Measurements from ENCODE around the gene COMT.

Gene COMT

DNA sequence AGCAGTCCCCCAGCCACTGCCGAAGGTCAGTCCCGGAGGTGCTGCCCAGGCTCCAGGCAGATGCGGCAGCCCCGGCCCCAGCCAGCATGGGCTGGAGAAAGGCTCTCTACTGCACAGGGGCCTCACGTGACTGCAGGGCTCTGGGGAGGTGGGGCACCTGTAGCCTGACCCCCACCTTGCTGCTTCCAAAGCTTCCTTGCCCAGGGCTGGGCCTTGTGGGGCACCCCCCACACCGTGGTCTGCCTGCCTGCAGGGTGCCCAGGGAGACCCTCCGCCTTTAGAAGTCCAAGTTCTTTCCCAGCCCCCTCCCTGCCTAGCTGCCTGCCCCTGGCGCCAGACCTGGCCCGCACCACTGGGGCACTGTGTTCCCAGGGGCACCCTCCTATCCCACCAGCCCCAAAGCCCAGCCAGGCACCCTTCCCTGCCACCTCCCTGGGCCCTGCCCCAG lies 28.5 kb downstream of the COMT start:
- no peak for DNase-seq (ENCODE audit: low spot score)

DNA sequence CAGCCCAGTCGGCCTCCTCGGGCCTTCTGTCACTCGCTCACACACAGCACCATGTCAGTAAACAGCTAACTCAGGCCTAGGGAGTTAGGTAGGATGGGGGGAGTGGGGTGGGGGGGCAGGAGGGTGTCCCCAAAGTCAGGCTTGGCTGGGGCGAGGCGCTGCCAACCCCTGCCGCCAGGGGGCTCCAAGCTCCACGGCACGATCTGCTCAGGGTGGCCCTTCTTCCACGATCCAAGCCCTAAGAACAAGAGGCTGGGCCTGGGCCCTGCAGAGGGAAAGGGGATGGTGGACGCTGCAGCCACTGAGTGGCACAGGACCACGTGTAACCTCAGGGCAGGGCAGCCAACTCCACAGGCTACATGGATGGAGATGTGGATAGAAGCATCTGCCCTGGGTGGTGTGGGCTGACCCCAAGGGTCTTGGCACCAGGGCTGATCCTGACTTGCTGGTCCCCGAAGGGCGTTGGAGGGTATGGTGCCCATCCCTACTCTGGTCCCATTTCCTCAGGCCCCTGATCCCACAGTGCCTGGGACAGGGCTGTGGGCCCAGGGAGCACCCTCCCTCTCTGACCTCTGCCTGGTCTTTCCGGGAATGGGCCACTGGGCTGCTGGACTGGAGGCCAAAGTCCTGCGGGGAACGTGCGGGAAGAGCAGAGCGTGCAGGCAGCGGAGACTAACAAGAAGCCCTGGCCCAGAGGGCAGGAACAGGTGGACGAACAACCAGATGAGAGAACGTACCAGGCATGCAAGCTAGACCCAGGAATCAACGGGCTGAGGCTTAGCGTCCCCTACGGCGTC lies 29.1 kb downstream of the COMT start:
- peak; percentile 53 for DNase-seq (ENCODE audit: low spot score)

DNA sequence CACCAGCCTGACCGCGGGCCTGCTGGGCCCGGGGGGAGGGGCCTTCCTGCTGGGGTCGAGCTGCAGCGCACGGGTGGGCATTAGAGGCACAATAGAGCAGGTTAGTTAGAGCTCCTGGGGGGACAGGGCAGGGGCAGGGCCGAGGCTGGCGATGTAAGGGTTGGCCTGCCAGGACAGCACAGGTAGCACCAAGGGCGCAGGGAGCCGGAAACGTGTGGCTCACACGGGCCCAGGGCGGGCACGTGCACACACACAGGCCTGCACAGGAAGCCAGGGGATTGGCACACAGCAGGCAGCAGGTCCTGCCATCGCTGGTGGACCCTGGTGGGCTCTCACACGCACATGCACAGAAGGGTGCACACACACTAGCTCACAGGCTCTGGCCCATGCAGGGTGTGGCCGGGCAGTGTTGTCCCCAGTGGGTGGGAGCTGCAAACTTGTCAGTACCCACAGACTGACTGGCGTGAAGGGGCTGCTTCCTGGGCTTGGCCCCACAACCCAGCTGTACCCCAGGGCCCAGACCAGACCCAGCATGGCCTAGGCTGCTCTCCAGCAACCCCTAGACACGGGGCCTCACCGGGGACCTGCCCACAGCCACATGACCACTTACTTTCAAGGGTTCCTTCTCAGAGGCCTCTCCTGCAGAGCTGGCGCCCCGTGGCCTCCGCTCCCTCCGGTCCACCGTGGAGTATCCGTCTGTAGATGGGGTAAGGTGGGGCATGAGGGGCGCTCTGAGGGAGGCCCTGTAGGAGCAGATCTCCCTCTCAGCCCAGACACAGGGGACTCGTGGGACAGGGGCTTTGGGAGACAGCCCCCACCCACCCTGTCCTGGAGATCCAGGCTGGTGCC lies 29.9 kb downstream of the COMT start:
- no peak for DNase-seq (ENCODE audit: low spot score)

DNA sequence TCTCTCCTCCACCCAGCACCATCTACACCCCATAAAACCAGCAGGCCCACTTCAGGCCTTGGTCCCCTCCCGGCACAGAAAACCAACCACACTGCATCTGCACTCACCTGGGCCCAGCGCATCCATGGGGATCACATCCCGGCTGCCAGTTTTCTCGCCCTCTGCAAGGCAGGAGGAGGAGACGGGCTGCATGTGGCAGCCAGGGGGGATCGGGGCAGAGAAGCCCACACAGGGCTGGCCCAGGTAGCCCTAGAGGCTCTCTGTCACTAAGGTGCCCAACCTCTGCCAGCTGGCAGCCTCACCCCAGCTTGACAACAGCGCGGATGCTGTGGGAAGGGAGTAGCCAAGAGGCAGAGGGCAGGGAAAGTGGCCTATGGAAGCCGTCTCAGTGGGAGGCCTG lies 30.7 kb downstream of the COMT start:
- DNase-seq (ENCODE audit: low spot score) = no peak

DNA sequence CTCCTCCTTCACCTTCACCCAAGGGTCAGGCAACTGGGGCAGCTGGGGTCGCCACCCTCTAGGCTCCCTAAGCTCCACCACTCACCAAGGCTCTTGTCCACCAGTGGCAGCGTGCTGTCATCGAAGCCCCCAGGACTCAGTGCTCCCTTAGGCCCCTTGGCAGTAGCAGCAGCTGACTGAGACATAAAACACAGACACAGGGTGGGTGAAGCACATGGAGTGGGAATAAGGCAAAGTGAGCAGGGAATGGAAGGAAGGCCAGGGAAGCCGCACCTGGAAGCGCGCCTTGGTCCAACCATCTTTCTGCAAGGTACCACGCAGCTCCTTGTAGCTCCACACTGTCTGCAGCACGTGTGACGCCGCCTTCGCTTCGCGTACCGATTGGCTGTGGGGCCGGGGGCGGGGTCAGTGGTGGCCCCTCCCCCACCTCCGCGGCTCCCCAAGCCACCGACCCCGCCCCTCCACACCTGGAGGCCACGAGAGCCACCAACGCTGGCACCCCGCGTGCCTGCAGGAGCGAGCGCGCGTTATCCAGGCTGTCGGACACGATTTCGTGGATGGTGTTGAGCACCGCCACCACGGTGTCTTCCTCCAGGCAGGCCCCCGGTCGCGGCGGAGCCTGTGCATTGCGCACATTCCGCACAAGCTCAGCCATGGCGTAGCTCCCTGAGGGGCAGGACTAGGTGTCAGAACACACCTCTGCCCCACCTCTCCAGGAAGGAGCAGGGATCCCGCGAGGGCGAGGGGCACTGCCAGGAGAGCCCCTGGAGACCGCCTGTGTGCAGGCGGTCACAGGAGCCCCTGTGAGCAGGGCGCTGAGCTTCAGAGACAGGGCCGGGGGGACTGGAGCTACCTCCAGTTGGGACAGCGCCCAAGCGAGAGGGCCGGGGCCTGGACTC lies 31.3 kb downstream of the COMT start:
- no peak for DNase-seq (ENCODE audit: low spot score)

DNA sequence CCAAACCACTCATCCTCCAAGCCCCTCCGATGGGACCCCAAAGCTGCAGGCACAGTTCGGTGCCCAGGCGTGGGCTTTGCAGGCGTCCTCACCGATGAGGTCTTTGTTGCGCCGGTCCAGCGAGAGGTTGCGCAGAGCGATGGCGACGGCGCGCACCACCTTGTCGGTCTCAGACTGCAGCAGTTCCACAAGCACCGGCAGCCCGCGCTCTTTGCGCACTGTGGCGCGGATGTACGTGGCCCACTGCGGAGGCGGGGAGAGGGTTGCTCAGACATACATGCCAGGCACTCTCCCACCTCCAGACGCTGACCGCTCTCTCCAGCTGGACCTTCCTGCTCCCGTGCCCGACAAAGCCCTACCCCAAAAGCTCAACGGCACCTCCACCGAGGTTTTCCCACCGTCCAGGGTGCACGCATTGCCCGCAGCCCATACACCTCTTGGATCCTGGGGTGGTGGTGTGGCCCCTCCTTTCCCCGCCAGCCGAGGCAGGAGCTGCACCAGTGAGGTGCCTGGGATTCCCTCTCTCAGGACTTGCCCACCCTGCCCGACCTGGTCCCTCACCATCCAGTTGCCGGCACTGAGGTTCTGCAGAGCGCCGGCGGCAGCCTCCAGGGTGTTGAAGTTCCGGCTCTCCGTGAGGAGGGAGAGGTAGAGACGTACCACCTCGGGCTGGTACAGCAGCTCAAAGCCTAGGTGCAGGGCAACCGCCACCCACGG lies 32.1 kb downstream of the COMT start:
- DNase-seq (ENCODE audit: low spot score) = no peak

DNA sequence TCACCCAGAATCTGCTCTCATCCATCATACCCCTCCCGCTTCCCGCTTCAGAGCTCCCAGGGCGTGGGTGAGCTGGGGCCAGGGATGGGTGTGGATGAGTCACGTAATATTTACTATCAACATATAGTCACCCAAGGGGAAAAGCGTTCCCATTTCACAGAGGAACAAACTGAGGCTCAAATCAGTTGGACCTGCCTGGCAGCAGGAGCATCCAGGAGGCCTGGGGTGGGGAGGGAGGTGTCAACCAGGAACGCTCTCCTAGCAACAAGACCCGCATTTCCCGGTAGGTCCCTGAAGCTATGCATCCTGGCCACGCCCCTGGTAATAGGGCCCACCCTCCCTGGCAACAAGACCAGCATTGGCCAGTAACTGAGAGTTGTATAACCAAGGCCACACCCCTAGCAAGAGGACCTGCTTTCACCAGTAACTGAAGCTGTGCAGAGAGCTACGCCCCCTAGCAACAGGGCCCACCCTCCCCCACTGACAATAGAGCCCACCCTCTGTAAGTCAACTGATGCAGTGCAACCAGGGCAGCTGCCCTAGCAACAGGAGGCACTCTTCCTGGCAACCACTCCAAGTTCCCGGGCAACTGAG lies 32.8 kb downstream of the COMT start:
- no peak for DNase-seq (ENCODE audit: low spot score)

DNA sequence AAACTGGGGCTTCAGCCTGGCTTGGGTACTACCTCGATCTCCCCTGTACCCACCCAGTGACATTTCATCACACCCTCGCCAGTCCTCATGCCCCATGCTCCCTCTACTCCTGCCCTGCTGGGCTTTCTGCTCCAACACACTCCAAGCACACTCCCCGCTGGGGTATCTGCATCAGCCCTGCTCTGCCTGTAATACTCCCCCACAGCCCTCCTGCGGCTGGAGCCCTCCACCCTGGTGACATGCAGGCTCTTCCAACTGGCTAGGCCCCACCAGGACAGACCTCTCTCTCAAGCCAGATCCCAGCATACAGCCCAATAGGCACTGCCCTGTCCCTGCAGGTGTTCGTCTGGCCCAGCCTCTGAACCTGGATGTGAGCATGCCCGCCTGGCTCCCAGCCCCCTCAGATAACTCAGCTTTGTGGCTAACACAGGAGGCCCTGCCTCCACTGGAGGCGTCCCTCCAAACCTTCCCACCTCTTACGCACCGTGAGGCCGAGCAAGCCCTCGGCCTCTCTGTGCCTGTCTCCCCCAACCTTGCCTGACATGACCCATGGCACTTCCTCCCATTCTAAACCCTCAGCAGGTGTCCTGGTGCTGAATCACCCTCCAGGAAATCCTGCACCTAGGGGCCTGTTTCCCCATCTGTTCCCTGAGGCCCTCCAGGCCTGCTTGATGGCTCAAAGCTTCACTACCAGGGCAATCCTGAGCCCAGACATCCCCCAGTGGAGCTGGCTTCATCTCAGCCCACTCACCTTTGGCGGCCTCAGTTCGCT lies 33.5 kb downstream of the COMT start:
- no peak for DNase-seq (ENCODE audit: low spot score)

DNA sequence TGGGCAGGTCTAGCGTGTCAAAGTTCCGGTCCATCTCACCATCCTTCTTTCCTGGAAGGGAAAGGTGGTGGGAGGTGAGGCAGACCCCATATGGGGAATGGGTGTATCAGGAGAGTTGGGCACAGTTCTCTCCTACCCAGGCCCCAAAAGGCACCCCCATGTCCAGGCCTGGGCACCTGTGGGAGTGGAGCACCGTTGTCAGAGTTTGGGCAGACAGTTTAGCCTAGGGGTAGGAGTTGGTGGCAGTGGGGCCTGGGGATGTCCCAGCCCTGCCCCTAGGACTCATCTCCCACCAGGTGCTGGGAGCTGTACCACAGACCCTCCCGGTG lies 34.1 kb downstream of the COMT start:
- no peak for DNase-seq (ENCODE audit: low spot score)

DNA sequence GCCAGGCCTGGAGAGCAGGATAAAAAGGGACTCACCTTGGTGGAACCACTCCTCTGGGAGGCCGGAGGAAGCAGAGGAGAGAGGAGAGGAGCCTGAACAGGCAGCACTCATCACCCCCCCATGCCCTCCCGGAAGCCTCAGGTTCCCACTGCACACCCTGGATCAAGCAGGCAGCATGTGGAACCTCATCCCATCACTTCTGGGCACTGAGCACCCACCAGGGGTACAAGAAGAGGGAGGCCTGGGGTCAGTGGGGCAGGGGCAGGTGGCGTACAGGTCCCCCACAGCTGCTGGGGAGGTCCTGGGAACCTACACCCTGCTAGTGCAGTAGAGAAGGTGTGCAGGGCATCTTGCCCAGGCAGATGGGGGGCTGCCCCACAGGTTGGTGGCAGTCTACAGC lies 35.1 kb downstream of the COMT start:
- DNase-seq (ENCODE audit: low spot score) = no peak

DNA sequence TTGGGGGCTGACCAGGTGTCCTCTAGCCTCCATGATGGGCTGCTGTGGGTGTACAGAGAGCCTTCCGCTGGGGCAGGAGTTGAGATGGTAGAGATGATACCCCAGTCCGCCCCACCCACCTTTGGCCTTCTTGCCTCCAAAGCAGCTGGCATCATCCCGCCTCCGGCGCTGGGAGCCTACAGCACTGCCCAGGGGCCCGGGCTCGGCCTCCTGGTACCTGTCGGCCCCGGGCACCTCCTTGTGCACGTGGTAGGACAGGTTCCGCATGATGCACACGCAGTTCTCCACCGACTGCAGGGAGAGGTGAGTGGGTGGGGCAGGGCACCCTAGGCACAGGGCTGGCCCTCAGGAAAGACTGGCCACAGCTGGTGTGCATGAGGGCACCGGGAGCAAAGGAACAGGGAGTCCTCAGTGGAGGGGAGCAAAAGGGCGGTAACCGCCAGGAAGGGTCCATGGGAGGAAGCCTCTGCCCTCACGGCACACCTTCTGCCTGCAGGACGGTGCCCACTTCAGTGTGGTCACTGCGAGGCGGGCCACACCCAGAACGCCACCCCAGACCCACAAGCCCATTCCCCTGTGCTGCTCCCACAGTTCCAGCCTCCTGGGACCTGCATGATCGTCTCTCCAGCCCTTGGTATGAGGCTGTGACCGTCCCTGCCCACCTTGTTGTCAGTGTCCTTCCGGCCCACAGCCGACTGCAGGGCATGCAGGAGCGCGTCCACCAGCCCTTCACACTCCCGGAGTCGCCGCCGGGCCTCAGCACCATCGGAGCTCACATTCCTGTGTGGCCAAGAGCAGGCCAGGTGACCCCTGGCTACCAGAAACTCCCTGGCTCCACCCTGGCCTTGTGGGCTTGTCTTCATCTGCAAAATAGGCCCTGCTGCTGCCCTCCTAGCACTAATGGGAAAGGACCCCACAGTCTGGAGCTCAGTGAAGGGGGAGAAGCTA lies 36.0 kb downstream of the COMT start:
- no peak for DNase-seq (ENCODE audit: low spot score)

DNA sequence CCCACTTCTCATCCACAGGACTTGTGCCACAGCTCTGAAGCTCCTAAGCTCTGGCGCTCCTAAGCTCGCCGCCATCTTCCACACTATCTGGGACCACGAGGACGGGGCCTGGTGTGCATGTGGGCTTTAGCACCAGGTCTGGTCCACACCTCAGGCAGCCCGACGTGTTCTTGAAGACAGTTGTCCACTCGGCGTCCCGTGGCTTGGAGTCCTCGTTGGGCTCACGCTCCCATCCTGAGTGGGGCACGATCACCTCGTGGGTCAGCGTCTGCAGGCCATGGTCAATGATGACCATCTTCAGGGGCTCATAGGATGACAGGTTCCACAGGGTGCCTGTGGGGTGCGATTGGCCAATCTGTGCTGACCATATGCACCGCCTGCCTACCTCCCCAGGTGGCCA lies 37.2 kb downstream of the COMT start:
- DNase-seq (ENCODE audit: low spot score) = no peak

DNA sequence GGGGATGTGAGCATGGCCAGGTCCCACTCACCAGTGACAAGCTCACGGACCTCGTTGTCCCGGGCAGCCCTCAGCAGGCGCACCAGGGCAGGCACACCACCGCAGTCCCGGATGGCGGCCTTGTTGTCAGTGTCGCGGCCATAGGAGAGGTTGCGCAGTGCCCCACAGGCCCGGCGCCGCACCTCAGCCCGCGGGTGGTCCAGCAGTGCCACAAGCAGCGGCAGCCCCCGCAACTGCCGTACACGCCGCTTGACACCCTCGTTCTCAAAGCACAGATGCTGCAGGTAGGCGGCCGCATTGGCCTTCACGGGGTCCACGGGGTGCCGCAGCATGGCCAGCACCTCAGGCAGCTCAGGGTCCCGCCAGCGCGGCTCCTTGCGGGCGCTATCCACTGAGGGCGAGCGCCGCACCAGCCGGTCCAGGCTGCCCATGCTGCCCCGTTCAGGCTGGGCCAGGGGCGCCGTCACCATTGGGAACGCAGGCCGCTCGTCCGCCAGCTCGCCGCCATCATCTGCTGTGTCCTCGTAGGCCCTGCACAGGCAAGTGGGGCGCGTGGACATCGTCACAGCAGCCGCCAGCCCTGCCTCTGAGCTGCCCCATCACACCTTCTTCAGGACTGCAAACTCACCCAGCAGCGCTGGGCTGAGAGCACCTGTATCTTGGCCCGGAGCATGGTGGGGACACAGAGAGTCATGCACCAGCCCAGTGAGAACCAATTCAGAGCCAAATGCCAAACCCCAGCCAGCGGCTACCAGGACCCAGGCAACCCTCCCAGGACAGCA lies 38.3 kb downstream of the COMT start:
- DNase-seq (ENCODE audit: low spot score) = no peak

DNA sequence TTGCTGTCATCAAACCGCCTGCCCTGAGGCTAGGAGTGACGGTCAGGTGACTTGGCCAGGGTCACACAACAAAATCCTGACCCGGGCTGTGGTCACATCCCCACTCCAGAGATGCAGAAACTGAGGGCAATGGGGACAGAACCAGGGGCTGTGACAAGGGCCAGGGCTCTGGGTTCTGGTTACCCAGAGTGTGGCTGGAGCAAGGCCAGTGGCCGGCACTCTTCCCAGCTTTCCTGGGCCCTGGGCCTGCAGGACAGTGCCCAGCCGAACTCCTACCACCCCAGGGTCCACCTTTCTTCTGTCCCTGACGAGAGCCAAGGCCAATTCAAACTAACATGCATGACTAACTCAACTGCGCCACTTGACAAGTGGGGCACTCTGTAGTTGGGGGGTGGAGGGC lies 39.2 kb downstream of the COMT start:
- DNase-seq (ENCODE audit: low spot score) = no peak

DNA sequence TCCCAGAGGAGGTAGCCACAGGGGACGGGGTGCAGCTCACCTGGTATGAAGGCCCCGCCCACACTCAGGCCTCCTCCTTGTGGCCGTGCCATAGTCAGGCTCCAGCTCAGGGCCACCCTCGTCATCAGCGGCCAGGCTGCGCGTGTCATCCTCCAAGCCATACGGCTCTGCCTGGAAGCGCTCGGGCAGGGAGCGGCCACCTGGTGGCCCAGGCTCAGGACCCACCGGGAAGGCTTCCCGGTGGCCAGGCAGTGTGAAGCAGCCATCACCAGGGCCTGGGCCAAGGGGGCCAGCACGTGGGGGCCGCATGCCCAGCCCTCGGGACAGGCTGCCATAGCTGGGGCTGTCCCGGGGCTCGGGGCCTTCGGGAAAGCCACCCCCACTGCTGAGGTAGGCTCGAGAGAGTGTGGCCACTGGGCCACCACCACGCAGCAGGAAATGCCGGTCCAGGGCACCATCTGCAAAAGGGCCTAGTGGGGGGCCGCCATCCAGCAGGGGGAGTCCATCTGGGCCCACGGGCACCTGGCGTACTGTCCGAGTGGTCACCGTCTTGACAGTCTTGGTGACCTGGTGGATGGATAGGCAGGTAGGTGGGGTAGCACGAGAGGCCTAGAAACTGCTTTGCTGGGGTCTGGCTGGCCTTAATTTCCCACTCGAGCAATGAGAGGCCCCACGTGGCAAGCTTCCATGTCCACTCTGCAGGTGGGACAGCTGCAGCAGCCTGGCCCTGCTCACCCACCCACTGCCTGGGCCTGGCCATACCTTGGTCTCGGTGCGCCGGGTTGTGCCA lies 39.8 kb downstream of the COMT start:
- DNase-seq (ENCODE audit: low spot score) = no peak

DNA sequence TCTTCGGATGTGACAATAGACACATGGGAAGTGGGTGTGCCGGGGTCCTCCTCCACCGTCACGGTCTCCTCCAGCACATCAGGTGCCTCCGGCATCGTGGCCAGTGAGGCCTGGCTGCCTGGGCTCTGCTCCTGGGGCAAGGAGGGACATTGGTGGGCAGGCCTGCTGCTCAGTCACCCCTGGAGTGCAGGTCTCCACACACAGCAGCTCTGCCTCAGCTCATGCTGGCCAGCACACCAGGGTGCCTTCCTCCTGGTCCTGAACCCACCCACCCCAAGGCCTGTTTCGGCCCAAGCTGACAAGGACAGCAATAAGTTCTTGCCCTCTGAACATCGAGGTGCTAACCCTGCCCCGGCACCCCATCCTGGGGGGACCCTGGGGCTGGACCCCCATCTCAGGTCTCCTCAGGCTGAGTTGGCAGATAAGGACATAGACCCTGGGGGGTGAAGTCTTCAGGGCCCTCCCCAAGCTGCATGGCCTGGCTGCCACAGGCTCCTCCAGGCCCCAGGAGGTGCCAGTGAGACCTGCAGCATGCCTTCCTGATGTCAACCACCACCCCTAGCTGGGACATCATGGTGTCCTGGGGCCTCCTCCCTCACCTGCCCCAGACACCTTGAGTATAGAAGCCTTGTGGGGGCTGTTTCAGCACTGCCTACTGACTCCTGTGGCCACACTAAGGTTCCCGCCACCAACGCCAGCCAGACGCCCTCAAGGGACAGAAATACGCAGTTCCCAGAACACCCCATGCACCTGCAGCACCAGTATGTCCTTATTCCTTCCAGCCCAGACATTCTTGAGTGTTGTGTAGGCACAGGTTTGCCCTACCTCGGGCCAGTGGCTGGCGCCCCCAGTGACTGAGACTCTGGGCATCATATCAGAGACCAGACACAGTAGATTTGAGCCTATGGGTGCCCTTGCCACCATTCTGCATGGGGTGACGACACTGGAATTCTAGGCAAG lies 40.7 kb downstream of the COMT start:
- DNase-seq (ENCODE audit: low spot score) = no peak
